H9 (cell line): Measurements from ENCODE around the gene CREG2. TPM values are rescaled to one million over a fixed set of nuclear protein-coding genes. Genes with fewer than 3 reads are reported as not detected.

Experiments used
- DNase-seq: peaks from one replicate; pipeline ENCODE4 v3.0.0-alpha.2; 2017
- H2AFZ ChIP-seq: one replicate; pipeline ENCODE4 v1.6.1; 2013; ENCODE audit warnings: mild to moderate bottlenecking, low read length, control low read depth, moderate library complexity
- H2AK5ac ChIP-seq: 2 replicates; pipeline ENCODE4 v1.6.1; 2013; ENCODE audit warnings: low read length, control low read depth, mixed read lengths; ENCODE audit not compliant: insufficient read length
- H2BK120ac ChIP-seq: one replicate; pipeline ENCODE4 v1.6.1; 2013; ENCODE audit warnings: low read depth, mild to moderate bottlenecking, low read length, control low read depth, inconsistent platforms; ENCODE audit not compliant: poor library complexity, severe bottlenecking
- H2BK12ac ChIP-seq: 2 replicates; pipeline ENCODE4 v1.6.1; 2013; ENCODE audit warnings: low read length, control low read depth, mixed read lengths, low read depth; ENCODE audit not compliant: insufficient read length
- H2BK15ac ChIP-seq: 2 replicates; pipeline ENCODE4 v1.6.1; 2013; ENCODE audit warnings: low read depth, low read length, control low read depth
- H2BK20ac ChIP-seq: one replicate; pipeline ENCODE4 v1.6.1; 2013; ENCODE audit warnings: low read depth, mild to moderate bottlenecking, low read length, control low read depth, inconsistent platforms; ENCODE audit not compliant: poor library complexity, severe bottlenecking
- H2BK5ac ChIP-seq: 2 replicates; pipeline ENCODE4 v1.6.1; 2013; ENCODE audit warnings: low read length, control low read depth, mixed read lengths; ENCODE audit not compliant: insufficient read length
- H3K14ac ChIP-seq: 2 replicates; pipeline ENCODE4 v1.6.1; 2013; ENCODE audit warnings: low read length, control low read depth; ENCODE audit not compliant: insufficient read depth
- H3K18ac ChIP-seq: 2 replicates; pipeline ENCODE4 v1.6.1; 2013; ENCODE audit warnings: low read depth, mild to moderate bottlenecking, mixed read lengths, low read length, control low read depth; ENCODE audit not compliant: insufficient read length
- H3K23ac ChIP-seq: 2 replicates; pipeline ENCODE4 v1.6.1; 2013; ENCODE audit warnings: low read length, control low read depth, mixed read lengths, low read depth; ENCODE audit not compliant: insufficient read length
- H3K23me2 ChIP-seq: 2 replicates; pipeline ENCODE4 v1.6.1; 2013; ENCODE audit warnings: low read depth, mild to moderate bottlenecking, mixed read lengths, low read length, control low read depth; ENCODE audit not compliant: insufficient read length, poor library complexity, severe bottlenecking
- H3K27ac ChIP-seq: 2 replicates; pipeline ENCODE4 v1.5.1; 2013; ENCODE audit warnings: low read length, control low read depth, mixed read lengths, low read depth; ENCODE audit not compliant: insufficient read length
- H3K27me3 ChIP-seq: 2 replicates; pipeline ENCODE4 v1.6.1; 2013; ENCODE audit warnings: low read length, control low read depth, inconsistent platforms; ENCODE audit not compliant: insufficient read depth
- H3K4ac ChIP-seq: 2 replicates; pipeline ENCODE4 v1.6.1; 2013; ENCODE audit warnings: low read depth, mild to moderate bottlenecking, control low read depth, inconsistent platforms, low read length, moderate library complexity
- H3K4me1 ChIP-seq: 2 replicates; pipeline ENCODE4 v1.6.1; 2013; ENCODE audit warnings: low read length, control low read depth, inconsistent platforms; ENCODE audit not compliant: insufficient read depth
- H3K4me2 ChIP-seq: 2 replicates; pipeline ENCODE4 v1.6.1; 2013; ENCODE audit warnings: low read length, control low read depth, mixed read lengths; ENCODE audit not compliant: insufficient read length, insufficient read depth
- H3K56ac ChIP-seq: 2 replicates; pipeline ENCODE4 v1.6.1; 2013; ENCODE audit warnings: low read depth, mild to moderate bottlenecking, mixed read lengths, low read length, control low read depth; ENCODE audit not compliant: insufficient read length
- H3K79me1 ChIP-seq: 2 replicates; pipeline ENCODE4 v1.6.1; 2013; ENCODE audit warnings: low read depth, mild to moderate bottlenecking, moderate library complexity, low read length, control low read depth, inconsistent platforms; ENCODE audit not compliant: insufficient read depth, poor library complexity, severe bottlenecking
- H3K79me2 ChIP-seq: 2 replicates; pipeline ENCODE4 v1.6.1; 2013; ENCODE audit warnings: low read length, control low read depth, inconsistent platforms; ENCODE audit not compliant: insufficient read depth
- H3K9ac ChIP-seq: 2 replicates; pipeline ENCODE4 v1.6.1; 2013; ENCODE audit warnings: low read length, control low read depth, mixed read lengths; ENCODE audit not compliant: insufficient read length; ENCODE audit errors: extremely low read depth
- H3K9me3 ChIP-seq: one replicate; pipeline ENCODE4 v1.6.1; 2013; ENCODE audit warnings: low read depth, low read length, inconsistent platforms; ENCODE audit not compliant: control insufficient read depth
- H3T11ph ChIP-seq: one replicate; pipeline ENCODE4 v1.6.1; 2013; ENCODE audit warnings: mild to moderate bottlenecking, low read length, control low read depth, inconsistent platforms
- H4K20me1 ChIP-seq: one replicate; pipeline ENCODE4 v1.6.1; 2013; ENCODE audit not compliant: control insufficient read depth, insufficient read length, insufficient read depth
- H4K5ac ChIP-seq: 2 replicates; pipeline ENCODE4 v1.6.1; 2013; ENCODE audit warnings: low read depth, mild to moderate bottlenecking, mixed read lengths, low read length, control low read depth; ENCODE audit not compliant: insufficient read length
- H4K8ac ChIP-seq: replicated peaks from 2 replicates; pipeline ENCODE4 v1.6.1; 2013; ENCODE audit warnings: low read length, control low read depth, mixed read lengths, low read depth; ENCODE audit not compliant: insufficient read length
- H4K91ac ChIP-seq: 2 replicates; pipeline ENCODE4 v1.6.1; 2013; ENCODE audit warnings: low read depth, mild to moderate bottlenecking, moderate library complexity, mixed read lengths, low read length, control low read depth; ENCODE audit not compliant: insufficient read length
- H3K27ac Mint-ChIP-seq, 3 experiments: 2 replicates in 2 of 3; 3 replicates in 1 of 3; pipeline ENCODE4 v1.8.0; 2020 to 2021; ENCODE audit warnings: mixed read lengths in 3 of 3, mild to moderate bottlenecking in 1 of 3, moderate library complexity in 1 of 3
- H3K27me3 Mint-ChIP-seq: 2 replicates; pipeline ENCODE4 v1.8.0; 2021; ENCODE audit warnings: low read depth, mild to moderate bottlenecking, moderate library complexity, mixed read lengths
- H3K36me3 Mint-ChIP-seq, 3 experiments: 2 replicates in 2 of 3; 3 replicates in 1 of 3; pipeline ENCODE4 v1.8.0; 2020 to 2021; ENCODE audit warnings: low read depth in 3 of 3, mixed read lengths in 3 of 3; ENCODE audit not compliant: insufficient read depth in 1 of 3
- H3K4me1 Mint-ChIP-seq, 2 experiments: 2 replicates each; pipeline ENCODE4 v1.8.0; 2020; ENCODE audit warnings: mixed read lengths in 2 of 2
- H3K4me3 Mint-ChIP-seq, 2 experiments: 2 replicates in 1 of 2; 3 replicates in 1 of 2; pipeline ENCODE4 v1.8.0; 2020 to 2021; ENCODE audit warnings: mild to moderate bottlenecking in 2 of 2, mixed read lengths in 2 of 2, moderate library complexity in 1 of 2
- H3K9me3 Mint-ChIP-seq, 2 experiments: 2 replicates in 1 of 2; 3 replicates in 1 of 2; pipeline ENCODE4 v1.8.0; 2020; ENCODE audit warnings: mild to moderate bottlenecking in 2 of 2, mixed read lengths in 2 of 2, moderate library complexity in 1 of 2
- CTCF ChIP-seq: fragments of 200-600 bp; sonication (generic); conservative IDR thresholded peaks from 3 replicates; pipeline ENCODE4 v1.8.0; 2021; ENCODE audit warnings: antibody characterized with exemption, mild to moderate bottlenecking
- WGBS: extraction: QIAGEN DNeasy Blood & Tissue Kit; methylation state at CpG from one replicate; pipeline ENCODE4 v1.1.7; 2013; ENCODE audit warnings: missing lambda C conversion rate, low lambda C conversion rate, mixed read lengths; ENCODE audit not compliant: insufficient read length; ENCODE audit errors: extremely low coverage; 5-methylcytosine and 5-hydroxymethylcytosine counted together
- total RNA-seq: library from RNA; stranded (reverse); gene quantifications from 2 replicates; pipeline ENCODE4 v1.2.1, GENCODE V29; 2021

CREG2 gene
- total RNA-seq, 1 experiment from 2014 or later: 0.77 TPM

- no peak overlapping the region for H3K18ac ChIP-seq
- no peak overlapping the region for H2AK5ac ChIP-seq
- H3K9me3 Mint-ChIP-seq: no peaks in the 10 kb centered on the region
- no peak overlapping the region for H3K4me3 Mint-ChIP-seq
- H2BK120ac ChIP-seq: no peak overlapping the region
- H2BK20ac ChIP-seq: no peak overlapping the region
- H2BK12ac ChIP-seq: no peak overlapping the region
- DNase-seq: no peak
- TF ChIP-seq CTCF: no peak
- H3K23ac ChIP-seq: no peak overlapping the region
- no peaks in the 10 kb centered on the region for H3K79me1 ChIP-seq
- no peak overlapping the region for H3T11ph ChIP-seq
- no peak overlapping the region for H3K4me2 ChIP-seq
- no peaks in the 10 kb centered on the region for H3K36me3 Mint-ChIP-seq
- H3K14ac ChIP-seq: no peak overlapping the region
- H3K56ac ChIP-seq: no peak overlapping the region
- no peaks in the 10 kb centered on the region for H3K23me2 ChIP-seq
- no peak overlapping the region for H3K27ac Mint-ChIP-seq
- H3K79me2 ChIP-seq: no peaks in the 10 kb centered on the region
- H3K27ac ChIP-seq: no peak overlapping the region
- no peaks in the 10 kb centered on the region for H3K9me3 ChIP-seq
- no peak overlapping the region for H4K8ac ChIP-seq
- H3K4me1 ChIP-seq: peaks cover 3% of the 10 kb centered on the region; the same call in 1 of the 2 replicates
- no peak overlapping the region for H3K9ac ChIP-seq
- H4K5ac ChIP-seq: no peak overlapping the region
- peaks cover 2% of the 10 kb centered on the region; the same call in 1 of the 2 replicates for H3K27me3 Mint-ChIP-seq
- H3K4me1 Mint-ChIP-seq: peaks cover 30% of the 10 kb centered on the region in 2 experiments
- H2BK15ac ChIP-seq: no peak overlapping the region
- no peak overlapping the region for H4K91ac ChIP-seq
- no peak overlapping the region for H2AFZ ChIP-seq
- whole genome bisulfite sequencing: no CpG with 5 or more reads among the region's 2 CpGs
- no peak overlapping the region for H2BK5ac ChIP-seq
- no peak overlapping the region for H3K4ac ChIP-seq
- H3K27me3 ChIP-seq: no peaks in the 10 kb centered on the region
- H4K20me1 ChIP-seq: no peaks in the 10 kb centered on the region
Measured at GRCh38 chr2:101361522-101361921, 25.8 kb downstream of the CREG2 start.
